Chondrocyte (in vitro differentiated cells): ENCODE measurements around the gene GLI3. TPM values are rescaled to one million over a fixed set of nuclear protein-coding genes. Genes with fewer than 3 reads are reported as not detected.

Experiments used
- DNase-seq: peaks from one replicate; pipeline ENCODE4 v3.0.0; 2021; ENCODE audit warnings: mixed read lengths, low spot score
- H3K27ac Mint-ChIP-seq: one replicate; pipeline ENCODE4 v1.8.0; 2021; ENCODE audit warnings: mild to moderate bottlenecking, moderate library complexity, mixed read lengths; ENCODE audit not compliant: unreplicated experiment
- H3K27me3 Mint-ChIP-seq: 2 replicates; pipeline ENCODE4 v1.8.0; 2021; ENCODE audit warnings: low read depth, mixed read lengths
- H3K36me3 Mint-ChIP-seq: 2 replicates; pipeline ENCODE4 v1.8.0; 2021; ENCODE audit warnings: low read depth, mixed read lengths
- H3K4me1 Mint-ChIP-seq: 2 replicates; pipeline ENCODE4 v1.8.0; 2021; ENCODE audit warnings: low read depth, mild to moderate bottlenecking, mixed read lengths
- H3K4me3 Mint-ChIP-seq: one replicate; pipeline ENCODE4 v1.8.0; 2021; ENCODE audit warnings: mild to moderate bottlenecking, moderate library complexity, mixed read lengths; ENCODE audit not compliant: unreplicated experiment
- H3K9me3 Mint-ChIP-seq: 2 replicates; pipeline ENCODE4 v1.8.0; 2021; ENCODE audit warnings: low read depth, mixed read lengths
- total RNA-seq: library from RNA; stranded (reverse); gene quantifications from 3 replicates; pipeline ENCODE4 v1.2.1, GENCODE V29; 2021
- TF ChIP-seq, protein P1 (sequence below): fragments of 200-600 bp; sonication (generic); IDR thresholded peaks from 2 replicates; pipeline ENCODE4 v1.5.0; 2021; ENCODE audit warnings: antibody characterized with exemption, mild to moderate bottlenecking, moderate library complexity

GLI3 gene
- total RNA-seq, 1 donor from 2014 or later, result 11.7 TPM

- H3K36me3 Mint-ChIP-seq, result peaks cover 20% of the 10 kb centered on the region
- H3K9me3 Mint-ChIP-seq, result peaks cover 18% of the 10 kb centered on the region
- no peak overlapping the region for H3K4me3 Mint-ChIP-seq
- no peak overlapping the region for H3K27ac Mint-ChIP-seq
- H3K4me1 Mint-ChIP-seq, result peaks cover 9% of the 10 kb centered on the region
- H3K27me3 Mint-ChIP-seq, result no peaks in the 10 kb centered on the region
- TF ChIP-seq, protein P1, sequence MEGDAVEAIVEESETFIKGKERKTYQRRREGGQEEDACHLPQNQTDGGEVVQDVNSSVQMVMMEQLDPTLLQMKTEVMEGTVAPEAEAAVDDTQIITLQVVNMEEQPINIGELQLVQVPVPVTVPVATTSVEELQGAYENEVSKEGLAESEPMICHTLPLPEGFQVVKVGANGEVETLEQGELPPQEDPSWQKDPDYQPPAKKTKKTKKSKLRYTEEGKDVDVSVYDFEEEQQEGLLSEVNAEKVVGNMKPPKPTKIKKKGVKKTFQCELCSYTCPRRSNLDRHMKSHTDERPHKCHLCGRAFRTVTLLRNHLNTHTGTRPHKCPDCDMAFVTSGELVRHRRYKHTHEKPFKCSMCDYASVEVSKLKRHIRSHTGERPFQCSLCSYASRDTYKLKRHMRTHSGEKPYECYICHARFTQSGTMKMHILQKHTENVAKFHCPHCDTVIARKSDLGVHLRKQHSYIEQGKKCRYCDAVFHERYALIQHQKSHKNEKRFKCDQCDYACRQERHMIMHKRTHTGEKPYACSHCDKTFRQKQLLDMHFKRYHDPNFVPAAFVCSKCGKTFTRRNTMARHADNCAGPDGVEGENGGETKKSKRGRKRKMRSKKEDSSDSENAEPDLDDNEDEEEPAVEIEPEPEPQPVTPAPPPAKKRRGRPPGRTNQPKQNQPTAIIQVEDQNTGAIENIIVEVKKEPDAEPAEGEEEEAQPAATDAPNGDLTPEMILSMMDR, result no peak
- no peak for DNase-seq
Observed at GRCh38 chr7:42017349-42017986, 219.5 kb downstream of the GLI3 start.

- no peak for DNase-seq
- peaks cover 18% of the 10 kb centered on the region for H3K9me3 Mint-ChIP-seq
- TF ChIP-seq, protein P1, result no peak
- no peak overlapping the region for H3K27ac Mint-ChIP-seq
- peaks cover 20% of the 10 kb centered on the region for H3K36me3 Mint-ChIP-seq
- no peaks in the 10 kb centered on the region for H3K27me3 Mint-ChIP-seq
- no peak overlapping the region for H3K4me3 Mint-ChIP-seq
- H3K4me1 Mint-ChIP-seq, result peaks cover 9% of the 10 kb centered on the region
Observed at GRCh38 chr7:42016517-42016916, 220.5 kb downstream of the GLI3 start.

GRCh38 chr7:42014625-42015618 is 222.1 kb downstream of the GLI3 start:
- peaks cover 18% of the 10 kb centered on the region for H3K36me3 Mint-ChIP-seq

GRCh38 chr7:42012786-42013360 is 224.1 kb downstream of the GLI3 start:
- Mint-ChIP-seq H3K4me3 (no peak overlapping the region), H3K36me3 (peaks cover 21% of the 10 kb centered on the region), H3K9me3 (peaks cover 18% of the 10 kb centered on the region), H3K27me3 (no peaks in the 10 kb centered on the region), H3K4me1 (peaks cover 9% of the 10 kb centered on the region), H3K27ac (no peak overlapping the region)
- no peak for DNase-seq
- TF ChIP-seq, protein P1, result no peak

More at GRCh38 chr7:42014625-42015618, 222.1 kb downstream of the GLI3 start:
- TF ChIP-seq, protein P1, result peak; percentile 81
- H3K9me3 Mint-ChIP-seq, result peaks cover 18% of the 10 kb centered on the region
- no peak for DNase-seq
- H3K4me3 Mint-ChIP-seq, result no peak overlapping the region
- no peaks in the 10 kb centered on the region for H3K27me3 Mint-ChIP-seq
- no peak overlapping the region for H3K27ac Mint-ChIP-seq
- H3K4me1 Mint-ChIP-seq, result peaks cover 9% of the 10 kb centered on the region

DNA sequence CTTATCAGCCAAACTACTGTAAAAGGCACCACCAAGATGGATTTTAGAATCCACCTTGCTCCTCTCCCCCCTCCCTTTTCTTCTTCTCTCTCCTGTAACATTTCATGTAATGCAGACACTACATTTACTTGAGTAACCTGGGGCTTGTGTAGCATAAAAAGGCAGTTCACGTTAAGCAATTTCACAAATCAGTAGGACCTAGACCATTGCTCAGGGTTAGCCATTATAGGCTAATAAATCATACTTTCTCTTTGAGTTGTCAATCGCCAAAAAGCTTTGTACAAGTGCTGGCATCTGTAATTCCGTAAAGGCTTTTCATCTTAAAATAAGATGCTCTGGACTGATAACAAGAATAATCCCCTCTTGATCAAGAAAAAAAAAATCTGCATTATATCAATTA is 224.7 kb downstream of the GLI3 start:
- H3K27ac Mint-ChIP-seq, result no peak overlapping the region
- H3K36me3 Mint-ChIP-seq, result peaks cover 21% of the 10 kb centered on the region
- no peak overlapping the region for H3K4me3 Mint-ChIP-seq
- H3K27me3 Mint-ChIP-seq, result no peaks in the 10 kb centered on the region
- TF ChIP-seq, protein P1, result no peak
- peaks cover 9% of the 10 kb centered on the region for H3K4me1 Mint-ChIP-seq
- DNase-seq, result no peak
- H3K9me3 Mint-ChIP-seq, result peaks cover 18% of the 10 kb centered on the region
